ENCODE results near the gene RERE. TPM values are rescaled to one million over a fixed set of nuclear protein-coding genes. Genes with fewer than 3 reads are reported as not detected.

Gene RERE
- total RNA-seq, 1 donor: 27.0 TPM

GRCh38 chr1:8704866-8705506, 112.5 kb downstream of the RERE start:
- H3K4me3 ChIP-seq (ENCODE audit: low read depth, low read length): no peak overlapping the region
- TF ChIP-seq CTCF (IDR thresholded peaks at IDR 0.05; ENCODE audit: insufficient read depth, low read length): no peak
- DNase-seq (ENCODE audit: low read depth): no peak

GRCh38 chr1:8702850-8703810, 114.3 kb downstream of the RERE start:
- TF ChIP-seq CTCF (IDR thresholded peaks at IDR 0.05; ENCODE audit: insufficient read depth, low read length): peak; percentile 3
- peak; percentile 89 for DNase-seq (ENCODE audit: low read depth)
- peak overlapping the region; percentile 64 for H3K4me3 ChIP-seq (ENCODE audit: low read depth, low read length)

GRCh38 chr1:8702472-8702849, 115.0 kb downstream of the RERE start:
- TF ChIP-seq CTCF (IDR thresholded peaks at IDR 0.05; ENCODE audit: insufficient read depth, low read length): no peak
- DNase-seq (ENCODE audit: low read depth): no peak
- peak overlapping the region; percentile 64 for H3K4me3 ChIP-seq (ENCODE audit: low read depth, low read length)

GRCh38 chr1:8701794-8702471, 115.5 kb downstream of the RERE start:
- no peak for TF ChIP-seq CTCF (IDR thresholded peaks at IDR 0.05; ENCODE audit: insufficient read depth, low read length)
- peak; percentile 44 for DNase-seq (ENCODE audit: low read depth)
- peak overlapping the region; percentile 64 for H3K4me3 ChIP-seq (ENCODE audit: low read depth, low read length)

GRCh38 chr1:8699679-8700078, 117.8 kb downstream of the RERE start:
- no peak for DNase-seq (ENCODE audit: low read depth)
- TF ChIP-seq CTCF (IDR thresholded peaks at IDR 0.05; ENCODE audit: insufficient read depth, low read length): no peak
- no peak overlapping the region for H3K4me3 ChIP-seq (ENCODE audit: low read depth, low read length)

GRCh38 chr1:8698937-8699447, 118.4 kb downstream of the RERE start:
- DNase-seq (ENCODE audit: low read depth): no peak
- no peak for TF ChIP-seq CTCF (IDR thresholded peaks at IDR 0.05; ENCODE audit: insufficient read depth, low read length)
- H3K4me3 ChIP-seq (ENCODE audit: low read depth, low read length): no peak overlapping the region

All from fibroblast of the aortic adventitia (primary cell).